ENCODE data around the gene GRM6. TPM values are rescaled to one million over a fixed set of nuclear protein-coding genes. Genes with fewer than 3 reads are reported as not detected.

GRM6 gene
- total RNA-seq, 1 donor from 2014 or later = not detected

DNA sequence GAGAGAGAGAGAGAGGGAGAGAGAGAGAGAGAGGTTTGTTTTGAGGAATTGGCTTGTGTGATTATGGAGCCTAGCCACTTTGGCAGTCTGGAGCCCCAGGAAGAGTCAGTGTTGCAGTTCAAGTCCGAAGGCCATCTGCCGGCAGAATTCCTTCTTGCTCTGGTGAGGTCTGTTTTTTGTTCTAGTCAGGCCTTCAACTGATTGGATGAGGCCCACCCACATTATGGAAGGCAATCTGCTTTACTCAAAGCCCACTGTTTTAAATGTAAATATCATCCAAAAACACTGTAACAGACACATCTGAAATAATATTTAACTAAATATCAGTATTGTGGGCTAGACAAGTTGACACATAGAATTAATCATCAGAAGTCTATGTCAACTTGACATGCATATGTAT lies 11.4 kb upstream of the GRM6 start:
- no peak overlapping the region for H3K4me3 Mint-ChIP-seq (ENCODE audit: unreplicated experiment)
- no peak for TF ChIP-seq CTCF (IDR thresholded peaks at IDR 0.05)
- H3K27me3 Mint-ChIP-seq (ENCODE audit: unreplicated experiment) = no peaks in the 10 kb centered on the region
- H3K27ac Mint-ChIP-seq (ENCODE audit: unreplicated experiment) = no peak overlapping the region
- no peaks in the 10 kb centered on the region for H3K36me3 Mint-ChIP-seq (ENCODE audit: unreplicated experiment)
- DNase-seq (ENCODE audit: extremely low spot score, unreplicated experiment) = no peak
- no peaks in the 10 kb centered on the region for H3K4me1 Mint-ChIP-seq (ENCODE audit: unreplicated experiment)
- H3K9me3 Mint-ChIP-seq (ENCODE audit: unreplicated experiment) = peaks cover 50% of the 10 kb centered on the region

- DNase-seq (ENCODE audit: extremely low spot score, unreplicated experiment) = no peak
- Mint-ChIP-seq H3K36me3 (ENCODE audit: unreplicated experiment) (no peaks in the 10 kb centered on the region), H3K27me3 (ENCODE audit: unreplicated experiment) (peaks cover 3% of the 10 kb centered on the region), H3K9me3 (ENCODE audit: unreplicated experiment) (peaks cover 23% of the 10 kb centered on the region), H3K4me3 (ENCODE audit: unreplicated experiment) (no peak overlapping the region), H3K4me1 (ENCODE audit: unreplicated experiment) (no peaks in the 10 kb centered on the region), H3K27ac (ENCODE audit: unreplicated experiment) (no peak overlapping the region)
- TF ChIP-seq CTCF (IDR thresholded peaks at IDR 0.05) = no peak
These were observed 3.3 kb upstream of the GRM6 start for GRCh38 chr5:178998441-178998840.

GRCh38 chr5:178997191-178997590 lies 2.1 kb upstream of the GRM6 start:
- DNase-seq (ENCODE audit: extremely low spot score, unreplicated experiment) = peak; percentile 53
- Mint-ChIP-seq H3K27ac (ENCODE audit: unreplicated experiment) (no peak overlapping the region), H3K36me3 (ENCODE audit: unreplicated experiment) (no peaks in the 10 kb centered on the region), H3K4me3 (ENCODE audit: unreplicated experiment) (no peak overlapping the region), H3K27me3 (ENCODE audit: unreplicated experiment) (peaks cover 3% of the 10 kb centered on the region), H3K9me3 (ENCODE audit: unreplicated experiment) (peaks cover 14% of the 10 kb centered on the region), H3K4me1 (ENCODE audit: unreplicated experiment) (no peaks in the 10 kb centered on the region)
- TF ChIP-seq CTCF (IDR thresholded peaks at IDR 0.05) = no peak

GRCh38 chr5:178996156-178996555 lies 1.0 kb upstream of the GRM6 start:
- H3K4me3 Mint-ChIP-seq (ENCODE audit: unreplicated experiment) = no peak overlapping the region
- H3K4me1 Mint-ChIP-seq (ENCODE audit: unreplicated experiment) = no peaks in the 10 kb centered on the region
- H3K27ac Mint-ChIP-seq (ENCODE audit: unreplicated experiment) = no peak overlapping the region
- no peak for TF ChIP-seq CTCF (IDR thresholded peaks at IDR 0.05)
- H3K36me3 Mint-ChIP-seq (ENCODE audit: unreplicated experiment) = no peaks in the 10 kb centered on the region
- H3K27me3 Mint-ChIP-seq (ENCODE audit: unreplicated experiment) = peaks cover 3% of the 10 kb centered on the region
- DNase-seq (ENCODE audit: extremely low spot score, unreplicated experiment) = peak; percentile 77
- H3K9me3 Mint-ChIP-seq (ENCODE audit: unreplicated experiment) = peaks cover 9% of the 10 kb centered on the region

DNA sequence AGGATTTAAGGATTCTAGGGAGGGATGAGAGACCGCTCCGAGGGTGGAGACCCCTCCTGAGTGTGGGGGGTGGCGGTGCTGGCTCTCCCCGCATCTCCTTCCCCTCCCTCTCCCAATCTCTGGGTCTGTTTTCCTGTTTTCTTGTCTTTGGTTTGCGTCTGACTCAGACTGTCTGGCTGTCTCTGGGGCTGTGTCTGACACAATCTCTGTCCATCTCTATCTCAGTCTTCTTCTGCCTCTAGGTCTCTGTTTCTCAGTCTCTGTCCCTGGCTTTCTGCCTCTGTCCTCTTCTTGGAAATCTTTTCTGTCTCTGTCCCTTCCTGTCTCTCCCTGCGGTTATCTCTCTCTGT lies 196 bp upstream of the GRM6 start:
- no peak overlapping the region for H3K4me3 Mint-ChIP-seq (ENCODE audit: unreplicated experiment)
- DNase-seq (ENCODE audit: extremely low spot score, unreplicated experiment) = no peak
- H3K27ac Mint-ChIP-seq (ENCODE audit: unreplicated experiment) = no peak overlapping the region
- H3K9me3 Mint-ChIP-seq (ENCODE audit: unreplicated experiment) = peaks cover 10% of the 10 kb centered on the region
- no peaks in the 10 kb centered on the region for H3K4me1 Mint-ChIP-seq (ENCODE audit: unreplicated experiment)
- peaks cover 3% of the 10 kb centered on the region for H3K27me3 Mint-ChIP-seq (ENCODE audit: unreplicated experiment)
- TF ChIP-seq CTCF (IDR thresholded peaks at IDR 0.05) = no peak
- no peaks in the 10 kb centered on the region for H3K36me3 Mint-ChIP-seq (ENCODE audit: unreplicated experiment)
